Epithelial cell of umbilical artery (primary cell): Measurements from ENCODE around the gene NDUFB5. TPM values are rescaled to one million over a fixed set of nuclear protein-coding genes. Genes with fewer than 3 reads are reported as not detected.

Experiments used
- total RNA-seq: library from RNA; depleted of rRNA; stranded (reverse); fragments of >200 nt; gene quantifications from 2 replicates; pipeline ENCODE4 v1.2.3, GENCODE V29; 2014

The NDUFB5 gene
- 126 and 133 TPM in 2 replicates for total RNA-seq

GRCh38 chr3:179604321-179605078 is at the start of gene NDUFB5, which contains the start of gene MRPL47:
NDUFB5 (plus strand) TSS chr3:179604794; CDS start chr3:179604816, 22 bp downstream.
MRPL47 (minus strand) TSS chr3:179604638; CDS start chr3:179604624, 14 bp downstream.

DNA sequence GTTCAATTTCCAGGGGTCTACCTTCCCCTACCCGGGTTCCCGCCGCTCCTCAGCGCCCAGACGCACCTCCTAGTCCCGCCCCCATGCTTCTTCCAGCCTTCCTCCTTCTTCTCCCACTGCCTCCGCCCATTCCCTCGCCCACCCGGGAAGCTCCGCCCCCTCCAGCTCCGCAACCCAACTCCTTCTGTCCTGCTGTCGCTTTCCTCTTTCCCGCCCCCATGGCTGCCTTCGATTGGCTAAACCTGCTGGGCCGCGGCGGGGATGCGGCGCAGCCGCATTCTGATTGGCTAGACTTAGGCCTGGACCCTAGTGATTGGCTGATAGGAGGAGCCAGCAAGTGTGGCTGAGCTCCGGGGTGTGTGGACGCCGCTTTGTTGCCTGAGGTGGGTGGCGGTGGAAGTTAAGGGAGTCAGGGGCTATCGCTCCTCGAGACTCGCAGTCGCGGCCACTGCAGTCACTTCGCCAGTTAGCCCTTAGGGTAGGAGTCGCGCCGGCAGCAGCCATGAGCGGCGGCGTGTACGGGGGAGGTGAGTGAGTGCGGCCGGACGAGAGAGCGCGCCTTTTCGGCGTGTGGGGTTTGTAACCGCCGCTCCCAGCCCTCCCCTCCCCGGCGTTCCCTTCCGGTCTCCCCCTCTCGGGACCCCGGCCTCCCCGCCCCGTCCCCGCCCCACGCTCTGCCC is 41.9 kb upstream of the NDUFB5 start, which contains the start of gene ACTL6A:
TSS of gene ACTL6A (plus strand) at position 336 of the 680 bp plus-strand sequence. CDS start at position 503, 167 bp downstream.

DNA sequence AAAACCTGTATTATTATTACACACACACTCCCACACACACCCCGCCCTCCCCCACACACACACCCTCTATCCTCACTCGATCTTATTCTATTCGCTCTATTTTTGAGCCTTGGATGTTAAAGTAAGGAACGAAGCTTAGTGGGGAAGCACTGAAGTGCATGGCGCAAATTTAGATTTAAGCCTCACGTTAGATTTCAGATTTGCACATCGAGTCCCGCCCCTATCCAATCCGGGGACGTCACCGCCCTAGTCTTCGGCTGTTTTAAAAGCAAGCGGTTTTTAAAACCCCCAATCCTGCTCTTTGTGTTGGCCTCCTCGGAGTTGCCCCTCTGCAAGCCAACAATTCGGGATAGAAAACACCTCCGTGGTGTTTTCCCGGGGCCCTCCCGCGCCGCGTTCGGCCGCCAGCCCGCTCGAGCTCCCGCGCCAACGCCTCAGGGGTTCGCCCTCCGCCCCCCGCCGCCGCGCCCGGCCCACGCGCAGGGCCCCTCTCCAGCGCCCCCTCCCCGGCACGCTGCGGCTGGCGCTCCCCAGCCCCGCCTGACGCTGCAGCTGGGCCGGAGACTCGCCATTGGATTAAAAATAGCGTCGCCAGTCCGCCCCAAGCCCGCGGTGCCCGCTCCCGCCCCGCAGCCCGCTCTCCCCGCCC is 48.0 kb downstream of the NDUFB5 start, which contains the start of gene USP13:
TSS of gene USP13 (plus strand) at position 594 of the 649 bp plus-strand sequence. CDS start 186 bp downstream, outside the sequence.

Other genes starting within 250 kb of the NDUFB5 start
- 93.9 and 95.4 TPM in 2 replicates for gene GNB4, start 153.3 kb upstream of the NDUFB5 start, total RNA-seq
- gene ACTL6A, start 41.9 kb upstream of the NDUFB5 start, total RNA-seq, result 75.0 and 160 TPM in 2 replicates
- gene MRPL47, start 156 bp upstream of the NDUFB5 start, total RNA-seq, result 44.5 and 48.4 TPM in 2 replicates
- 7.1 and 7.8 TPM in 2 replicates for gene USP13, start 48.2 kb downstream of the NDUFB5 start, total RNA-seq